ENCODE measurements around the gene PIAS4. TPM values are rescaled to one million over a fixed set of nuclear protein-coding genes. Genes with fewer than 3 reads are reported as not detected.
A peak's percentile ranks its signal among the peaks of the same experiment; 100 is the strongest.

Gene PIAS4
- total RNA-seq, 1 donor, result 21.4 TPM

- TF ChIP-seq CTCF (IDR thresholded peaks at IDR 0.05; ENCODE audit: extremely low read depth, low read depth, low read length), result no peak
- Histone ChIP-seq H3K79me2 (ENCODE audit: insufficient read depth, low read length) (peaks cover 43% of the 10 kb centered on the region), H3K27ac (ENCODE audit: low read depth, low read length) (no peak overlapping the region), H3K9me3 (ENCODE audit: low read depth, low read length) (no peaks in the 10 kb centered on the region), H3K4me1 (ENCODE audit: insufficient read depth, low read length) (no peaks in the 10 kb centered on the region), H3K4me2 (ENCODE audit: insufficient read depth, low read length) (no peak overlapping the region), H2AFZ (ENCODE audit: low read length) (no peak overlapping the region), H3K27me3 (ENCODE audit: insufficient read depth, low read length) (no peaks in the 10 kb centered on the region), H4K20me1 (ENCODE audit: insufficient read depth, low read length) (peaks cover 14% of the 10 kb centered on the region), H3K4me3 (ENCODE audit: insufficient read depth, low read length) (no peak overlapping the region), H3K36me3 (ENCODE audit: insufficient read depth, low read length) (peaks cover 8% of the 10 kb centered on the region)
- peak; percentile 58 for DNase-seq (ENCODE audit: insufficient read length, low spot score, missing footprints)
Observed at GRCh38 chr19:4023600-4024398, 16.3 kb downstream of the PIAS4 start.

GRCh38 chr19:4025317-4025716 lies 17.8 kb downstream of the PIAS4 start:
- peaks cover 30% of the 10 kb centered on the region for H3K79me2 ChIP-seq (ENCODE audit: insufficient read depth, low read length)
- H3K27me3 ChIP-seq (ENCODE audit: insufficient read depth, low read length), result no peaks in the 10 kb centered on the region
- peaks cover 9% of the 10 kb centered on the region for H4K20me1 ChIP-seq (ENCODE audit: insufficient read depth, low read length)
- H3K4me1 ChIP-seq (ENCODE audit: insufficient read depth, low read length), result no peaks in the 10 kb centered on the region
- H3K9me3 ChIP-seq (ENCODE audit: low read depth, low read length), result no peaks in the 10 kb centered on the region
- peak; percentile 83 for DNase-seq (ENCODE audit: insufficient read length, low spot score, missing footprints)
- no peak for TF ChIP-seq CTCF (IDR thresholded peaks at IDR 0.05; ENCODE audit: extremely low read depth, low read depth, low read length)
- H3K4me3 ChIP-seq (ENCODE audit: insufficient read depth, low read length), result no peak overlapping the region
- peaks cover 9% of the 10 kb centered on the region for H3K36me3 ChIP-seq (ENCODE audit: insufficient read depth, low read length)
- no peak overlapping the region for H3K27ac ChIP-seq (ENCODE audit: low read depth, low read length)
- H2AFZ ChIP-seq (ENCODE audit: low read length), result no peak overlapping the region
- H3K4me2 ChIP-seq (ENCODE audit: insufficient read depth, low read length), result no peak overlapping the region

GRCh38 chr19:4027146-4027545 lies 19.6 kb downstream of the PIAS4 start:
- no peak for DNase-seq (ENCODE audit: insufficient read length, low spot score, missing footprints)
- TF ChIP-seq CTCF (IDR thresholded peaks at IDR 0.05; ENCODE audit: extremely low read depth, low read depth, low read length), result no peak
- H4K20me1 ChIP-seq (ENCODE audit: insufficient read depth, low read length), result peaks cover 3% of the 10 kb centered on the region
- no peaks in the 10 kb centered on the region for H3K4me1 ChIP-seq (ENCODE audit: insufficient read depth, low read length)
- H3K4me3 ChIP-seq (ENCODE audit: insufficient read depth, low read length), result no peak overlapping the region
- H2AFZ ChIP-seq (ENCODE audit: low read length), result no peak overlapping the region
- H3K9me3 ChIP-seq (ENCODE audit: low read depth, low read length), result no peaks in the 10 kb centered on the region
- peaks cover 16% of the 10 kb centered on the region for H3K36me3 ChIP-seq (ENCODE audit: insufficient read depth, low read length)
- H3K79me2 ChIP-seq (ENCODE audit: insufficient read depth, low read length), result peaks cover 15% of the 10 kb centered on the region
- H3K27ac ChIP-seq (ENCODE audit: low read depth, low read length), result no peak overlapping the region
- H3K27me3 ChIP-seq (ENCODE audit: insufficient read depth, low read length), result no peaks in the 10 kb centered on the region
- H3K4me2 ChIP-seq (ENCODE audit: insufficient read depth, low read length), result no peak overlapping the region

- H3K4me1 ChIP-seq (ENCODE audit: insufficient read depth, low read length), result no peaks in the 10 kb centered on the region
- H3K79me2 ChIP-seq (ENCODE audit: insufficient read depth, low read length), result peaks cover 7% of the 10 kb centered on the region
- peaks cover 25% of the 10 kb centered on the region for H3K36me3 ChIP-seq (ENCODE audit: insufficient read depth, low read length)
- H2AFZ ChIP-seq (ENCODE audit: low read length), result no peak overlapping the region
- no peak for DNase-seq (ENCODE audit: insufficient read length, low spot score, missing footprints)
- peaks cover 3% of the 10 kb centered on the region for H4K20me1 ChIP-seq (ENCODE audit: insufficient read depth, low read length)
- H3K9me3 ChIP-seq (ENCODE audit: low read depth, low read length), result no peaks in the 10 kb centered on the region
- no peak for TF ChIP-seq CTCF (IDR thresholded peaks at IDR 0.05; ENCODE audit: extremely low read depth, low read depth, low read length)
- no peak overlapping the region for H3K4me2 ChIP-seq (ENCODE audit: insufficient read depth, low read length)
- H3K27me3 ChIP-seq (ENCODE audit: insufficient read depth, low read length), result no peaks in the 10 kb centered on the region
- H3K27ac ChIP-seq (ENCODE audit: low read depth, low read length), result no peak overlapping the region
- H3K4me3 ChIP-seq (ENCODE audit: insufficient read depth, low read length), result no peak overlapping the region
Observed at GRCh38 chr19:4028334-4029246, 21.1 kb downstream of the PIAS4 start.

All from osteoblast (primary cell).